ENCODE results near the gene DCP1B. TPM values are rescaled to one million over a fixed set of nuclear protein-coding genes. Genes with fewer than 3 reads are reported as not detected.
A peak's percentile ranks its signal among the peaks of the same experiment; 100 is the strongest.

Gene DCP1B
- total RNA-seq, 1 donor from 2014 or later, result 22.9 TPM

GRCh38 chr12:1933342-1934051, 70.8 kb downstream of the DCP1B start:
- H3K27me3 Mint-ChIP-seq (ENCODE audit: low read depth), result peaks cover 2% of the 10 kb centered on the region

DNA sequence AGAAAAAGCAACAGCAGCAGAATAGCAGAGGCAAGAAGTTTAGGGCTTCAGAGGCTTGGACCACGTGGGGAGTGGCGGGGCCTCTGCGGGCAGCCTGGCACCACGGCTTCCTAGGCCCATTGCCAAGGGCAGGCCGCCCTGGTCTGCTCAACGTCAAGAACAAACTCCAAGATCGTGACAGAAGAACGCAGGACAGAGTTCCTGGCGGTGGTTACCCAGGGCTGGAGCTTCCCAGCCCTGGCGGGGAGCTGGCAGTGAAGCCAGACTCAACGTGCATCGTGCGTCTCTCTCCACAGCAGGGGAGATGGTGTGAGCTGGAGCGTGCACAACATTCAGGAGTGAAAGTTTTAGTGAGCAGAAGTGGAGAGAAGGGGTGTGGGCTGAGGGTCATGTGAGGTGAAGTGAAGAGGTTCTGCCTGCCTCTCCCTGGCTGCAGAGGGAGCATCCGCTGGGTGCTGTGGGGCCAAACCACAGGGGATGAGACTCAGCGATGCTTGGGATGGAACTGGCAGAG, 71.9 kb downstream of the DCP1B start:
- Mint-ChIP-seq H3K4me1 (peaks cover 18% of the 10 kb centered on the region), H3K27me3 (ENCODE audit: low read depth) (peaks cover 2% of the 10 kb centered on the region), H3K27ac (no peak overlapping the region), H3K36me3 (no peaks in the 10 kb centered on the region), H3K4me3 (no peak overlapping the region), H3K9me3 (no peaks in the 10 kb centered on the region)
- DNase-seq (ENCODE audit: low spot score in 2 of 2, unreplicated experiment in 2 of 2), result no peak
- TF ChIP-seq CTCF (IDR thresholded peaks at IDR 0.05; ENCODE audit: unreplicated experiment), result no peak

More at GRCh38 chr12:1933342-1934051, 70.8 kb downstream of the DCP1B start:
- H3K27ac Mint-ChIP-seq, result no peak overlapping the region
- no peaks in the 10 kb centered on the region for H3K36me3 Mint-ChIP-seq
- peaks cover 18% of the 10 kb centered on the region for H3K4me1 Mint-ChIP-seq
- no peak for DNase-seq (ENCODE audit: low spot score in 2 of 2, unreplicated experiment in 2 of 2)
- TF ChIP-seq CTCF (IDR thresholded peaks at IDR 0.05; ENCODE audit: unreplicated experiment), result no peak
- no peak overlapping the region for H3K4me3 Mint-ChIP-seq
- no peaks in the 10 kb centered on the region for H3K9me3 Mint-ChIP-seq

DNA sequence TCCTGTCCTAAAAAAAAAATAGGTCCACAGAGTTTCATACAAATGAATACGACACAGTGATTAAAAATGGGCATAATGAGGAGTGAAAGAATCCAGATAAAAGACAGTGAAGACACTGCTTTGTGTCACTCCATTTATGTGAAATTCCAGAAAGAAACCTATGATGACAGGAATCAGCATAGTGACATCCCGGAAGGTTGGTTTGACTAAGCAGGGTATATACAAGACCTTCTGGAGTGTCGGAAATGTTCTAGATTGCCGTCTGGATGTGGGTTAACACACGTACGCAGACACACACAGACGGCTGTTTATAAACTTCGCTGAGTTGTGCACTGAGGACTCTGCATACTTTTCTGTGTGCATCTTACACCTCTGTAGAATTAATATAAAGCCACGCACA, 72.6 kb downstream of the DCP1B start:
- peaks cover 2% of the 10 kb centered on the region for H3K27me3 Mint-ChIP-seq (ENCODE audit: low read depth)
- DNase-seq (ENCODE audit: low spot score in 2 of 2, unreplicated experiment in 2 of 2), result no peak
- no peaks in the 10 kb centered on the region for H3K36me3 Mint-ChIP-seq
- peaks cover 18% of the 10 kb centered on the region for H3K4me1 Mint-ChIP-seq
- no peak overlapping the region for H3K27ac Mint-ChIP-seq
- H3K4me3 Mint-ChIP-seq, result no peak overlapping the region
- TF ChIP-seq CTCF (IDR thresholded peaks at IDR 0.05; ENCODE audit: unreplicated experiment), result no peak
- H3K9me3 Mint-ChIP-seq, result no peaks in the 10 kb centered on the region

GRCh38 chr12:1930803-1931597, 73.3 kb downstream of the DCP1B start:
- no peak for TF ChIP-seq CTCF (IDR thresholded peaks at IDR 0.05; ENCODE audit: unreplicated experiment)
- no peak for DNase-seq (ENCODE audit: low spot score in 2 of 2, unreplicated experiment in 2 of 2)
- no peaks in the 10 kb centered on the region for H3K9me3 Mint-ChIP-seq
- no peak overlapping the region for H3K27ac Mint-ChIP-seq
- H3K27me3 Mint-ChIP-seq (ENCODE audit: low read depth), result peaks cover 2% of the 10 kb centered on the region
- peaks cover 14% of the 10 kb centered on the region for H3K4me1 Mint-ChIP-seq
- no peaks in the 10 kb centered on the region for H3K36me3 Mint-ChIP-seq
- no peak overlapping the region for H3K4me3 Mint-ChIP-seq

- peak in 1 of 2 experiments; percentile 33 for DNase-seq (ENCODE audit: low spot score in 2 of 2, unreplicated experiment in 2 of 2)
- Mint-ChIP-seq H3K36me3 (no peaks in the 10 kb centered on the region), H3K4me1 (peaks cover 14% of the 10 kb centered on the region), H3K27ac (no peak overlapping the region), H3K4me3 (no peak overlapping the region), H3K9me3 (no peaks in the 10 kb centered on the region), H3K27me3 (ENCODE audit: low read depth) (peaks cover 2% of the 10 kb centered on the region)
- no peak for TF ChIP-seq CTCF (IDR thresholded peaks at IDR 0.05; ENCODE audit: unreplicated experiment)
Measured at GRCh38 chr12:1929985-1930802, 74.1 kb downstream of the DCP1B start.

Measured in mesothelial cell of epicardium (in vitro differentiated cells).